A549 (cell line): ENCODE measurements around the gene NALCN. TPM values are rescaled to one million over a fixed set of nuclear protein-coding genes. Genes with fewer than 3 reads are reported as not detected.

Experiments
- ATAC-seq, 2 experiments: fragments of 200-7000 bp in 1 of 2; fragments of >200 bp in 1 of 2; cut with Nextera tagmentation in 1 of 2; cut with Tn5 transposase in 1 of 2; 3 replicates each; pipeline versions ENCODE4 v1.8.0 to v1.9.1; 2018 to 2020; ENCODE audit warnings: mild to moderate bottlenecking in 1 of 2, moderate library complexity in 1 of 2
- CTCF ChIA-PET: fragments of 300-600 bp; sonication (Branson Sonifier 250); formaldehyde crosslinking; extraction: SDS; loops from one replicate; lab custom pipeline; 2021; ENCODE audit warnings: antibody characterized with exemption, inconsistent platforms; lab: Yijun Ruan, JAX
- POLR2A ChIA-PET: fragments of 350-600 bp; formaldehyde crosslinking; extraction: SDS; loops from one replicate; lab custom pipeline; 2021; ENCODE audit warnings: antibody characterized with exemption, inconsistent platforms; lab: Yijun Ruan, JAX
- DNase-seq, 2 experiments: peaks; one replicate each; pipeline versions ENCODE4 v3.0.0 to v3.0.0-alpha.2; 2011 to 2016; ENCODE audit warnings: low read depth in 1 of 2, low spot score in 1 of 2
- FAIRE-seq: peaks from 2 replicates; lab custom pipeline; 2011; peaks lifted over from hg19 to GRCh38; lab: Jason Lieb, UNC
- H3K27ac ChIP-seq, 2 experiments: fragments of >200 bp; sonication (Bioruptor Twin); formaldehyde crosslinking; 3 replicates each; pipeline ENCODE4 v1.5.1; 2016 to 2017
- H3K4me1 ChIP-seq: fragments of >200 bp; sonication (Bioruptor Twin); formaldehyde crosslinking; 3 replicates; pipeline ENCODE4 v1.6.1; 2016
- H3K4me2 ChIP-seq: fragments of >200 bp; sonication (Bioruptor Twin); formaldehyde crosslinking; 3 replicates; pipeline ENCODE4 v1.6.1; 2016
- H3K4me3 ChIP-seq: fragments of >200 bp; sonication (Bioruptor Twin); formaldehyde crosslinking; 3 replicates; pipeline ENCODE4 v1.5.1; 2016
- H3K9me3 ChIP-seq: fragments of >200 bp; sonication (Bioruptor Twin); formaldehyde crosslinking; 3 replicates; pipeline ENCODE4 v1.6.1; 2016
- BCL3 ChIP-seq: fragments of >200 bp; sonication (Bioruptor Twin); formaldehyde crosslinking; IDR thresholded peaks from 3 replicates; pipeline ENCODE4 v1.6.1; 2016
- BHLHE40 ChIP-seq: IDR thresholded peaks from 2 replicates; pipeline ENCODE4 v1.6.1; 2012; ENCODE audit warnings: low read depth, low read length, inconsistent platforms
- CHD4 ChIP-seq: fragments of 200-600 bp; sonication (generic); IDR thresholded peaks from 2 replicates; pipeline ENCODE4 v1.6.1; 2016; ENCODE audit warnings: antibody characterized with exemption, mild to moderate bottlenecking, borderline replicate concordance
- EHMT2 ChIP-seq: fragments of 200-600 bp; sonication (generic); IDR thresholded peaks from 2 replicates; pipeline ENCODE4 v1.6.1; 2016; ENCODE audit warnings: antibody characterized with exemption, low read depth, mild to moderate bottlenecking, moderate library complexity
- EP300 ChIP-seq, 2 experiments: fragments of >200 bp; sonication (Bioruptor Twin); formaldehyde crosslinking; IDR thresholded peaks; 2 replicates in 1 of 2; 3 replicates in 1 of 2; pipeline ENCODE4 v1.6.1; 2016 to 2017
- ESRRA ChIP-seq: fragments of 150-350 bp; IDR thresholded peaks from 2 replicates; pipeline ENCODE4 v1.6.1; 2014; ENCODE audit warnings: mild to moderate bottlenecking, low read length, borderline replicate concordance
- FOSB ChIP-seq: fragments of 250-450 bp; sonication (Bioruptor Pico); IDR thresholded peaks from 2 replicates; pipeline ENCODE4 v1.5.0; 2020; ENCODE audit warnings: mild to moderate bottlenecking, moderate library complexity
- FOXS1 ChIP-seq: fragments of 250-450 bp; sonication (Bioruptor Pico); IDR thresholded peaks from 2 replicates; pipeline ENCODE4 v1.5.0; 2020; ENCODE audit warnings: mild to moderate bottlenecking, moderate library complexity
- GATA3 ChIP-seq: IDR thresholded peaks from 2 replicates; pipeline ENCODE4 v1.6.1; 2012; ENCODE audit warnings: borderline replicate concordance
- HES2 ChIP-seq: fragments of >200 bp; sonication (Bioruptor Twin); formaldehyde crosslinking; IDR thresholded peaks from 2 replicates; pipeline ENCODE4 v1.6.1; 2016
- HOXA7 ChIP-seq: fragments of 250-450 bp; sonication (Bioruptor Pico); IDR thresholded peaks from 2 replicates; pipeline ENCODE4 v1.5.0; 2020; ENCODE audit warnings: mild to moderate bottlenecking, moderate library complexity
- KDM5A ChIP-seq: fragments of 200-600 bp; sonication (generic); IDR thresholded peaks from 2 replicates; pipeline ENCODE4 v1.6.1; 2016; ENCODE audit warnings: antibody characterized with exemption, mild to moderate bottlenecking
- MAX ChIP-seq: IDR thresholded peaks from 2 replicates; pipeline ENCODE4 v1.6.1; 2012
- MAZ ChIP-seq: fragments of 150-350 bp; IDR thresholded peaks from 2 replicates; pipeline ENCODE4 v1.6.1; 2014; ENCODE audit warnings: antibody characterized with exemption, low read depth, low read length, borderline replicate concordance
- NR3C1 ChIP-seq: fragments of >200 bp; sonication (Bioruptor Twin); formaldehyde crosslinking; IDR thresholded peaks from 3 replicates; pipeline ENCODE4 v1.6.1; 2017
- PHF8 ChIP-seq: fragments of 200-600 bp; sonication (generic); IDR thresholded peaks from 2 replicates; pipeline ENCODE4 v1.6.1; 2016; ENCODE audit warnings: low read depth, mild to moderate bottlenecking, antibody characterized with exemption, moderate library complexity, borderline replicate concordance
- POLR2A ChIP-seq: IDR thresholded peaks from 2 replicates; pipeline ENCODE4 v1.6.1; 2012; ENCODE audit warnings: mild to moderate bottlenecking, low read length
- POLR2AphosphoS2 ChIP-seq: conservative IDR thresholded peaks from 2 replicates; pipeline ENCODE4 v1.6.1; 2012; ENCODE audit warnings: low read length, improper control_type of control experiment, inconsistent platforms
- RARB ChIP-seq: fragments of 250-450 bp; sonication (Bioruptor Pico); IDR thresholded peaks from 2 replicates; pipeline ENCODE4 v1.8.0; 2021; ENCODE audit warnings: mild to moderate bottlenecking, moderate library complexity
- SREBF2 ChIP-seq: fragments of 450-650 bp; IDR thresholded peaks from 2 replicates; pipeline ENCODE4 v1.6.1; 2014; ENCODE audit warnings: mild to moderate bottlenecking, moderate library complexity
- TP53 ChIP-seq: fragments of 250-450 bp; sonication (Bioruptor Pico); IDR thresholded peaks from 2 replicates; pipeline ENCODE4 v1.5.0; 2021; ENCODE audit warnings: mild to moderate bottlenecking, moderate library complexity
- ZC3H11A ChIP-seq: fragments of 450-650 bp; IDR thresholded peaks from 2 replicates; pipeline ENCODE4 v1.6.1; 2014; ENCODE audit warnings: antibody characterized with exemption, mild to moderate bottlenecking
- WGBS: methylation state at CpG from one replicate; pipeline ENCODE4 v1.1.6; 2017; ENCODE audit errors: missing lambda C conversion rate; 5-methylcytosine and 5-hydroxymethylcytosine counted together
- polyA minus RNA-seq: library from RNA; depleted of rRNA, polyadenylated mRNA; stranded (reverse); fragments of >200 nt; gene quantifications from 2 replicates; pipeline ENCODE4 v1.2.3, GENCODE V29; 2011; rRNA and poly(A)+ RNA removed
- polyA plus RNA-seq, 4 experiments: library from polyadenylated mRNA; depleted of rRNA in 3 of 4; stranded (reverse); fragments of >200 nt; fragmentation: RNase III in 1 of 4; extraction: RNeasy Plus Mini Kit Qiagen cat#74134 plus additional on column Dnase treatment in 1 of 4; gene quantifications; 2 replicates in 3 of 4; 3 replicates in 1 of 4; pipeline ENCODE4 v1.2.3, GENCODE V29; 2011 to 2017

Gene NALCN
- polyA plus RNA-seq (2011; rRNA removed) (3.8 and 4.9 TPM in 2 replicates), polyA plus RNA-seq (2017; fragmentation: RNase III; extraction: RNeasy Plus Mini Kit Qiagen cat#74134 plus additional on column Dnase treatment) (1.8 to 2.7 TPM (median 2.2 TPM) in 3 replicates), polyA minus RNA-seq (7.4 and 8.3 TPM in 2 replicates)
- 2.5 and 3.0 TPM in 2 replicates for polyA plus RNA-seq (2012; cell fraction: cytosol; rRNA removed)
- polyA plus RNA-seq (2012; cell fraction: nucleus; rRNA removed) = 2.0 and 2.7 TPM in 2 replicates

GRCh38 chr13:101416181-101417042, at the start of gene NALCN:
Gene NALCN, minus strand, starts transcription at chr13:101416508. Its CDS starts 17,382 bp downstream, at chr13:101399126.
- Histone ChIP-seq H3K4me2 (peak within 1 kb of the TSS; percentile 85), H3K4me3 (peak within 1 kb of the TSS; percentile 65), H3K9me3 (no peaks in the 10 kb centered on the region), H3K4me1 (peaks cover 13% of the 10 kb centered on the region), H3K27ac (peak within 1 kb of the TSS; percentile 84 to 88)
- peak; percentile 6 to 24 for DNase-seq
- peak; percentile 89 to 93 for ATAC-seq
- ChIA-PET POLR2A (no interaction called here), CTCF (no interaction called here)
- TF ChIP-seq MAX = peak; percentile 27; the same call in 1 of the 2 replicates
- TF ChIP-seq BHLHE40 = no peak
- no peak for TF ChIP-seq ZC3H11A
- no peak for TF ChIP-seq GATA3
- TF ChIP-seq PHF8 = peak; percentile 34; the same call in 1 of the 2 replicates
- no peak for TF ChIP-seq NR3C1
- no peak for FAIRE-seq
- WGBS = 1% methylated on average over 31 of the region's 85 CpGs

DNA sequence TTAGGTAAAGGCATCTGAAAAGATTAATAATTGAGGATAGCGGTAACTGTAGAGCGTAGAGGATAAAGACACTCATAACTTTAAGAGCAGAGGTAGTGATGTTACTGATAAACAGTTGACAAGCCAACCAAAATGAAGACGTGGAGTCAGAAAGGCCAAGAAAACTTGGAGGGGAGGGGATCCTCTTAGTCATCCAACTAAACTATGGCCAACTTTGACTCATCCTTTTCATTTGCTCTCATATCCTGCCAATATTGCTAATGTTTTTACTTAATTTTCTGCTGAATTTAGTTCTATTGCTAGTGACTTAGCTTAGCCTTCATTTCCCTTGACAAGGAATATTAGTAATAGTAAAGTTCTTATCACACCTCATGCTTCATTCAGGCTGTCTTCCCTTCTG, 49.6 kb upstream of the NALCN start:
- H3K4me2 ChIP-seq = no peak overlapping the region
- TF ChIP-seq TP53 = no peak
- no peak for TF ChIP-seq MAZ
- TF ChIP-seq ESRRA = no peak
- no peak for TF ChIP-seq FOSB (CRISPR knock-in tag)
- no peak for TF ChIP-seq HES2
- no peak for TF ChIP-seq BCL3
- no peak for TF ChIP-seq POLR2A
- no peak for TF ChIP-seq FOXS1
- no peak for TF ChIP-seq PHF8
- no peak for TF ChIP-seq ZC3H11A
- no peak for TF ChIP-seq HOXA7 (CRISPR knock-in tag)
- no peak for TF ChIP-seq SREBF2
- TF ChIP-seq CHD4 = no peak
- no peak for TF ChIP-seq POLR2AphosphoS2
- no peak for TF ChIP-seq EHMT2
- no peak for TF ChIP-seq EP300 (IDR thresholded peaks at IDR 0.05)
- ChIA-PET POLR2A (no interaction called here), CTCF (no interaction called here)
- no peaks in the 10 kb centered on the region for H3K9me3 ChIP-seq
- no peak overlapping the region for H3K4me3 ChIP-seq
- H3K4me1 ChIP-seq = no peaks in the 10 kb centered on the region
- 65% methylated on average over 3 of the region's 3 CpGs for WGBS
- FAIRE-seq (no peak), DNase-seq (no peak), ATAC-seq (no peak)
- no peak overlapping the region for H3K27ac ChIP-seq

DNA sequence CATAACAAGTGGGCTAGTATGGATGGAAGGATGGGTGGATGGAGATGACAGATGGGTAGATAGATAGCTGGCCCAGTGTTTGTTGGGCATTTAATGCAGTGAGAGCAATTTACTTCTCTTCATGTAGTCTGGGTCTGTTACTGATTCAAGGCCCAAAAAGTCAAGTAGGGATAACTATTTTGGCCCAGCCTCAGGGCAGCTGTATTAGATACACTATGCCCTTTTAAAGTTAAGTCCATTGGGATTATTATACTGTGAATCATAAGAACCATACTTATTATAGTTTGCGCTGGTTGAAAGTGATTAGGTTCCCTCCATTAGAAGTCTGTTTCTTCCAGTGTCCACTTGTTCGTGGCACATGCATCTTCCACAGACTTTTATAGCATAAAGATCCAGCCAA, 40.9 kb upstream of the NALCN start:
- Histone ChIP-seq H3K4me3 (no peak overlapping the region), H3K27ac (peak overlapping the region; percentile 27 to 89; a peak in 3 of 6 replicates), H3K4me1 (peaks cover 47% of the 10 kb centered on the region), H3K4me2 (no peak overlapping the region), H3K9me3 (no peaks in the 10 kb centered on the region)
- ChIA-PET CTCF (interaction anchor here (0.6 to 1.6 kb wide), 3 partner anchors 17 to 31 kb away, joined by 3 to 5 read pairs (median 3); no protein-coding TSS in a partner anchor), POLR2A (no interaction called here)
- no peak for FAIRE-seq
- WGBS = 97% methylated on average over 2 of the region's 2 CpGs
- ATAC-seq = no peak
- TF ChIP-seq KDM5A = no peak
- TF ChIP-seq RARB (CRISPR knock-in tag) = no peak
- DNase-seq = no peak
